NCI-H446 treated with DMSO at 0.1 percent for 48 hours (cell line): ENCODE results near the gene NPR3.

Experiments
- DNase-seq: peaks from one replicate; lab custom pipeline; 2025; lab: John Stamatoyannopoulos, UW

Gene NPR3

GRCh38 chr5:32711681-32712480 lies 760 bp downstream of the NPR3 start:
- no peak for DNase-seq

GRCh38 chr5:32712481-32713360 lies 1.6 kb downstream of the NPR3 start:
- no peak for DNase-seq

DNA sequence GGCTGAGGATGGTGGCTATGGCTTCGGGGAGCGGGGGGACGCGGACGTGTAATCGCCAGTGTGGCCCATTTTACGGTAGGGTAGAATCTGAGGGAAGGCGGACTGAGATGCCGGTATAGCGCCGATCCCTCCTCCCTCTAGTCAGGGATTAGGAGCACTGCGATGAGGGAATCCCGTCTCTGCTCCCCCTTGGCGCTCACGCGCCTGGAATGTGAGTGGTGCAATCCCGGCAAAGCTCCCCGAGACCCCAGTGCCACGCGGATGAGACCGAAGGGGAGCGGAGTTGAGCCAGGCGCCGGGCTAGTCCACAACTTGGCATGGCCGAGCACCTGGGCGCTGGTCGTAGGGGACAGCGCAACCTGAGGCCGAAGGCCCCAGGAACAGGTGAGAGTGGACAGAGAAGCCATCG lies 2.2 kb downstream of the NPR3 start:
- DNase-seq: no peak

GRCh38 chr5:32713770-32714381 lies 2.8 kb downstream of the NPR3 start:
- no peak for DNase-seq

DNA sequence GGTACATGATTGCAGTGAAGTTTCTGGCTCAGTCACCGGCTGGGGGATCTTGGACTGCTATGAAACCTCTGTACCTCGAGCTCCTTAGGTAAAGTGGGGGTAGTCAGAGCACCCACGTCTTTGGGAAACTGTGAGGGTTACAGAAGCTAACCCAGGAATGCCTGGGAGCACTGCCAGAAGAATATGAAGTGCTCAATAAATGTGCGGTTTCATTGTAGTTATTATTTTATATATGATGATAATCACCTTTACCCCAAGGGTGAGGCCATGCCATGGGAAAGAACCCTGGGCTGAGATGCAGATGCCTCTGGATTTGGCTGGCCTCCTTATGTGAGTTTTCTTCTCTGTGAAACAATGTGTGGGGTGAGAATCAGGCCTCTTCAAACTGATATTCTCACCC lies 3.7 kb downstream of the NPR3 start:
- DNase-seq: no peak

GRCh38 chr5:32720300-32720699 lies 9.2 kb downstream of the NPR3 start:
- DNase-seq: no peak

DNA sequence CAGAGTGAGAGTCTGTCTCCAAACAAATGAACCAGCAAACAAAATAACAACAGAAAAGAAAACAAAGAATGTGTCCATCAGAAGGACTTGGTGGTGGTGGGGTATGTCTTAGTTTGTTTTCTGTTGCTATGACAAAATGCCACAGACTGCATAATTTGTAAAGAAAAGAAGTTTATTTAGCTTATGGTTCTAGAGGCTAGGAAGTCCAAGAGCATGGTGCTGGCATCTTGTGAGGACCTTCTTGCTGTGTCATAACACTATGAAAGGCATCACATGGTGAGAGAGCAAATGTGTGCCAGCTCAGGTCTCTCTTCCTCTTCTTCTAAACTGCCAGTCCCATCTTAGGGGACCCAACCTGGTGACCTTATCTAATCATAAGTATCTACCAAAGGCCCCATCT lies 10.5 kb downstream of the NPR3 start:
- no peak for DNase-seq

DNA sequence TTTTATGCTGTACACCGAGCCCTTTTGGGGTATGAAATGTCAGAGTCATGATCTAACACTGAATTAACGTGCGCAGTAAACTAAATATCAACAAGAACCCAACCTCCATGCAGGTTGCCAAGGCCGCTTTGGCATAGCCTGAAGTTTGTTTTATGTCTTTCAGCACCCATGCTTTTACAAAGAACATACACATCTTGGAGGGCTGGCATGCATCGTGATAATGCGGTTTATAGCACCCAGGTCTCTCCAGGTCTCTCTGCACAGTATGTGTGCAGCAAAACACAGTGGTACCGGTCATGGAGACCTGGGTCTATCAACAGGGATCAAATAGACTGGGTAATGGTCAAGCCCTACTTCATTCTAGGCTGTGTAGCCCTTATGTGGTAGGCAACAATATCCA lies 11.8 kb downstream of the NPR3 start:
- DNase-seq: no peak

DNA sequence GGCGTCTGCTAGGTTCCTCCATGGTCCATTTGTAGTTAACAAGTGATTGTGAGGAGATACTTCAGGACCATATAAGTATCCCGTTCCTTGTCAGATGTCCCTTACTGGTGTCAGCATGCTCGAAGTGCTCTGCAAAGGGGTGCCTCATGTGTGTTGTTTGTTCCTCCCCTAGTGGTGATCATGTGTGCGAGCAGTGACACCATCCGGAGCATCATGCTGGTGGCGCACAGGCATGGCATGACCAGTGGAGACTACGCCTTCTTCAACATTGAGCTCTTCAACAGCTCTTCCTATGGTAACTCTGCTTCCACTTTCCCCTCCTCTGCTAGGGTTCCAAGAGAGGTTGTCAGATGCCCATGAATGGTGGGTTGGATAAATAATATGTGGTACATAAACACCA lies 13.4 kb downstream of the NPR3 start:
- no peak for DNase-seq

DNA sequence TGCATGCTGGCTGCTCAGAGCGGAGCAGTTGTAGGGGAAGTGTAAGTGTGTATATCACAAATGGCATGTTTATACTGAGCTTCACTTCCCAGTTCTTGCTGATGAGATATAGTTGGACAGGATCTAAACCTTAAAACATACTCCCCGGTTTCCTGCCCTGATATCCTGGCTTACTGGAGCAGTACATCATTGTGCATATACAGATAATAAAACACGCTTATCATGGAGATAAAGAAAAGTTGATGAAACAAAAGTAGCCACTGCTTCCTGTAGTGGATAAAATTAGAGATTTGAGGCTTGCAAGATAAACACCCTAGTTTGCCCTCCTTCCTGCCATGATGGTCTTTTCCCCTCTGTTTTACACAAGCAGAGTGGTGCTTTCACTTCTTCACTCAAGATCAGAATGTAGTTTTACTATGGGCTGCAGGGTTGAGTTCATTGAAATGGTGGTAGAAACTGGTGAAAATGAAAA lies 15.0 kb downstream of the NPR3 start:
- DNase-seq: no peak

DNA sequence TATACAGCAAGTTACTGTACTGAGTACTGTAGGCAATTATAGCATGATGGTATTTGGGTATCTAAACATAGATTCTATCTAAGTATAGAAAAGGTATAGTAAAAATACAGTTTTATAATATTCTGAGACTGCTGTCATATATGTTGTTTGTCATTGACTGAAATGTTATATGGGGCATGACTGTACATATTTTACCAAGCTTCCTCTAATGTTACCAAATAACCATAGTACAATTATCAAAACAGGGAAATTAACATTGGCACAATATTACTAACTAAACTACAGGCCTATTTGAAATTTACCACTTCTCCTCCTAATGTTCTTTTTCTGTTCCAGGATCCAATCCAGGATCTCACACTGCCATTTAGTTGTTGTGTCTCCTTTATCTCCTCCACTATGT lies 18.5 kb downstream of the NPR3 start:
- no peak for DNase-seq

- DNase-seq: no peak
Observed at GRCh38 chr5:32733590-32734340, 22.6 kb downstream of the NPR3 start.

- no peak for DNase-seq
Observed at GRCh38 chr5:32734827-32735378, 23.8 kb downstream of the NPR3 start.

- no peak for DNase-seq
Observed at GRCh38 chr5:32735512-32735911, 24.4 kb downstream of the NPR3 start.

DNA sequence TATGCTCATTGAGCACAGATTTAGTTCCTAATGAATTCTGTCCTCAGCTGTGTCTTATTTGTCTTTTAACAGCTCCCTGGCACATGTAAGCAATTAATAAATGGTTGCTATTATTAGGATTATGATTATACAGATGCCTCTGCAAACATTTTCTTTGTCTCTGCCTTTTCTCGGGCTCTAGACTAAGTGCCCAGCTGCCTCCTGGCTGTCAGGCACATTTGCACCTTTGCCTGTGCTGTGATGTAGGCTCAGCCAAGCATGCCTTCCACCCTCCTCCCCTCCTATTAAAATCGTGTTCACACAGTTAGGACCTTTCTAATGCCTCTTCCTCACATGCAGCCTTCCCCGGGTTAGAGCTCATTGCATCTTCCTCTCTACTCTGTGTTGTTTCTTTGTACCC lies 25.7 kb downstream of the NPR3 start:
- no peak for DNase-seq

DNA sequence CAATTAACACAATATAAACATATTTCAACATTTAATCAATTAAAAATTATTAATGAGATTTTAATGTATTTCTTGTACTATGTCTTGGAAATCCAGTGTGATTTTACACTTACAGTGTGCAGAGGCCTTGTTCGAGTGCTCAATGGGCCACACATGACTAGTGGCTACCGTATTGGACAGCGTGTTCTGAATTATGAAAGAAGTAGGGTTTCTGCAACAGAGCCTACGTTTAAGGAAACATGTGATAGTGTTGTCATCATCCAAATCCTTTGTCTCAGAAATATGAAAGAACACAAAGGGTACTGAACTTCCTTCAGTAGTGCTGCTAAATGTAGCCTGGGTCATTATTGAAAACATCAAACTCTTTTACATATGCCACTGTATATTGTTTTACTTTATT lies 29.5 kb downstream of the NPR3 start:
- DNase-seq: no peak

DNA sequence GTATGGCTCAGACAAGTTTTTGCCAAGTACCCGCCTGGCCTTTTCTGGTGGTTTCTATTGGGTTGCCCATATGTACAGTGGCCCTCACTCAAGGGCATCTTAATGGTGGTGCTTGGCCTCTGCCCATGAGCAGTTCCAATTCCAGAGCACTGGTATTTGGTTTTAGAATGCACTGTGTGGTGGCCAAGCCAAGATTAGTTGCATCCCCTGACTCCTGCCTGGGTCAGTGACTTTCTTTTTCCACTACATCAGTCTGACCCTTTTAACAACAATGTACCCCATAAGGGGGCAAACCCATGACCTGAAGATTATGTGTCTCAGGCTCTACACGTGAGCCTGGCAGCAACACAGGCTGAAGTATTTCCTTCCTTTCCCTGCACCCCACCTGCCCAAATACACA lies 34.2 kb downstream of the NPR3 start:
- no peak for DNase-seq

DNA sequence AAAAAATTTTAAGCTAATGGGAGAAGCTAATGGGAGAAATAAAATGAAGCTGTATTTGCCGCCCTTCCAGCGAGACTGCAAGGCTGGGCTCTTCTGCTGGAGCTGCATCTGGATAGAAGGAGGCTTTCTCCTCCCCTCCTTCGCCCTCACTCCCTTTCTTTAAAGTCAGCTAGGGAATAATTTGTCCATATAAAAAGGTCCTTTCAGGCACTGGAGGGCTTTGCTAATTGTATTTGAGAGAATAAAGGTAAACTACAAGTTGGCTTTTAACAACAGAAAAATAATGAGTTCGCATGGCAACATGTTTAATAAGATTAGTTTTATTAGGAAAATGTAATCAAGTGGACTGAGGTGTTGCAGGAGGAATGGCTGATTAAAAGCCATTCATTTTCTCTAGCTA lies 41.3 kb downstream of the NPR3 start:
- DNase-seq: no peak

GRCh38 chr5:32753051-32753450 lies 41.9 kb downstream of the NPR3 start:
- DNase-seq: no peak

DNA sequence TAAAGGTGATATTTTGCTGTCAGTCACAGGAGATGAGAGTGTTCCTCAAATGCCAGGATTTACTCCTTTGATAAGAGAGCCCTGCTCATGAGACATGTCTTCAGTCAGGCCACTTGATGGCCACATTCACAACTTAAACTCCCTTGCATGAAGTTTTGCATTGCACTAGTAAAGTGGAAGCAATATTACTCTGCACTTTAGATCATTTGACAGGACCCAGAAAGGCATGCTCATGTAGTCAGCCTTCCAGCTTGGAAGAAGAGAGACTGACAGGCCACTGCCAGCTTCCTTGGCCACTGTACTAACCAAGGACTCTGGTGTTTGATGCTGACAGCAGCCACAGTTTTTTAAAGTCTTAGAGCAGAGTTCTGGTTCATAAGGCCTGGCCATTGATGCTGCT lies 42.6 kb downstream of the NPR3 start:
- no peak for DNase-seq

GRCh38 chr5:32754284-32754683 lies 43.2 kb downstream of the NPR3 start:
- DNase-seq: no peak

DNA sequence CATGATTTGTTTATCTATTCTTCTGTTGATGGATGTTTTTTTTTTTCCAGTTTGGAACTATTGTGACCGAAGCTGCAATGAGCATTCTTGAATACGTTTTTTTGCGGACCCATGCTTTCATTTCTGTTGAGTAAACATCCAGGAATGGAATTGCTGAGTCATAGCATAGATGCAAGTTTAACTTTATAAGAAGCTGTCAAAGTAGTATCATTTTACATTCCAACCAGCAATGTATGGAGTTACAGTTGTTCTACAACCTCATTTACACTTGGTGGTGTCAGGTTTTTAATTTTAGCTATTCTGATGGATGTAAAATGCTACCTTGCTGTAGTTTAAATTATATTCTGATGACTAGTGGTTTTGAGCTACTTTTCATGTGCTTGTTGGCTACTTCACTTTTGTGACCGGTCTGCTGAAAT lies 49.0 kb downstream of the NPR3 start:
- no peak for DNase-seq
